ENCODE measurements around the gene MYO6.

MYO6 gene

GRCh38 chr6:75818098-75818855 is 69.2 kb downstream of the MYO6 start:
- H3K4me3 ChIP-seq (ENCODE audit: low read depth in 1 of 2, low read length in 2 of 2), result no peak overlapping the region
- H3K36me3 ChIP-seq (ENCODE audit: control insufficient read depth in 1 of 2, insufficient read depth in 2 of 2, low read length in 2 of 2), result peaks cover 4 to 13% of the 10 kb centered on the region in 2 donors
- no peak overlapping the region for H3K27ac ChIP-seq (ENCODE audit: low read depth, low read length)
- H3K4me1 ChIP-seq (ENCODE audit: control insufficient read depth in 1 of 2, insufficient read depth in 2 of 2, low read length in 2 of 2), result no peaks in the 10 kb centered on the region
- H3K27me3 ChIP-seq (ENCODE audit: control insufficient read depth in 1 of 2, insufficient read depth in 2 of 2, low read length in 2 of 2), result no peaks in the 10 kb centered on the region
- H3K9ac ChIP-seq (ENCODE audit: low read depth in 1 of 2, low read length in 2 of 2), result no peak overlapping the region
- H3K9me3 ChIP-seq (ENCODE audit: control insufficient read depth in 1 of 2, low read length in 2 of 2), result no peaks in the 10 kb centered on the region

- Histone ChIP-seq H3K27ac (ENCODE audit: low read depth, low read length) (no peak overlapping the region), H3K4me1 (ENCODE audit: control insufficient read depth in 1 of 2, insufficient read depth in 2 of 2, low read length in 2 of 2) (no peaks in the 10 kb centered on the region), H3K36me3 (ENCODE audit: control insufficient read depth in 1 of 2, insufficient read depth in 2 of 2, low read length in 2 of 2) (peaks cover 4 to 11% of the 10 kb centered on the region in 2 donors), H3K4me3 (ENCODE audit: low read depth in 1 of 2, low read length in 2 of 2) (no peak overlapping the region), H3K9me3 (ENCODE audit: control insufficient read depth in 1 of 2, low read length in 2 of 2) (no peaks in the 10 kb centered on the region), H3K27me3 (ENCODE audit: control insufficient read depth in 1 of 2, insufficient read depth in 2 of 2, low read length in 2 of 2) (no peaks in the 10 kb centered on the region), H3K9ac (ENCODE audit: low read depth in 1 of 2, low read length in 2 of 2) (no peak overlapping the region)
These were observed 70.9 kb downstream of the MYO6 start for GRCh38 chr6:75819776-75820487.

DNA sequence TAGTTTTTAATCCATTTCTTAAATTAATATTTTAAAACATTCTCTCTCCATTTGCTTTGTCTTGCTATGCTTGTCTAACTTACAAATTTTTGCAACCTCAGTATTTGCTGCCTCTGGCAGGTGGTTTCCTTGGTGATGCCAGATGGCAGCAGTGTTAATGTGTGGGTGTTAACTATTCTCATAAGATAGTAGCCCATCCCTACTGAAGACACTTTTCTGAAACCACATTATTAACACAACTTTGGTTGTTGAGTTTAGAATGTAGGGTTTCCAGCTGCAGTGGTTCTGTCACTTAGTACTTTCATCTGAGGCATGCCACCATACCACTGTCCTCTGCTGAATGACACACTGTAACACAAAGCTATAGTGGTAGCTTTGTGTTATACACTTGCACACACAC is 75.1 kb downstream of the MYO6 start:
- no peaks in the 10 kb centered on the region for H3K27me3 ChIP-seq (ENCODE audit: control insufficient read depth in 1 of 2, insufficient read depth in 2 of 2, low read length in 2 of 2)
- H3K27ac ChIP-seq (ENCODE audit: low read depth, low read length), result no peak overlapping the region
- no peaks in the 10 kb centered on the region for H3K4me1 ChIP-seq (ENCODE audit: control insufficient read depth in 1 of 2, insufficient read depth in 2 of 2, low read length in 2 of 2)
- no peak overlapping the region for H3K4me3 ChIP-seq (ENCODE audit: low read depth in 1 of 2, low read length in 2 of 2)
- no peak overlapping the region for H3K9ac ChIP-seq (ENCODE audit: low read depth in 1 of 2, low read length in 2 of 2)
- H3K36me3 ChIP-seq (ENCODE audit: control insufficient read depth in 1 of 2, insufficient read depth in 2 of 2, low read length in 2 of 2), result no peaks in the 10 kb centered on the region
- no peaks in the 10 kb centered on the region for H3K9me3 ChIP-seq (ENCODE audit: control insufficient read depth in 1 of 2, low read length in 2 of 2)

GRCh38 chr6:75827163-75827562 is 78.1 kb downstream of the MYO6 start:
- H3K9ac ChIP-seq (ENCODE audit: low read depth in 1 of 2, low read length in 2 of 2), result no peak overlapping the region
- H3K27ac ChIP-seq (ENCODE audit: low read depth, low read length), result no peak overlapping the region
- H3K4me1 ChIP-seq (ENCODE audit: control insufficient read depth in 1 of 2, insufficient read depth in 2 of 2, low read length in 2 of 2), result no peaks in the 10 kb centered on the region
- H3K27me3 ChIP-seq (ENCODE audit: control insufficient read depth in 1 of 2, insufficient read depth in 2 of 2, low read length in 2 of 2), result no peaks in the 10 kb centered on the region
- peaks cover 0 to 10% of the 10 kb centered on the region in 2 donors for H3K36me3 ChIP-seq (ENCODE audit: control insufficient read depth in 1 of 2, insufficient read depth in 2 of 2, low read length in 2 of 2)
- H3K9me3 ChIP-seq (ENCODE audit: control insufficient read depth in 1 of 2, low read length in 2 of 2), result no peaks in the 10 kb centered on the region
- no peak overlapping the region for H3K4me3 ChIP-seq (ENCODE audit: low read depth in 1 of 2, low read length in 2 of 2)

- H3K9me3 ChIP-seq (ENCODE audit: control insufficient read depth in 1 of 2, low read length in 2 of 2), result no peaks in the 10 kb centered on the region
- H3K27ac ChIP-seq (ENCODE audit: low read depth, low read length), result no peak overlapping the region
- no peak overlapping the region for H3K9ac ChIP-seq (ENCODE audit: low read depth in 1 of 2, low read length in 2 of 2)
- peaks cover 5 to 30% of the 10 kb centered on the region in 2 donors for H3K36me3 ChIP-seq (ENCODE audit: control insufficient read depth in 1 of 2, insufficient read depth in 2 of 2, low read length in 2 of 2)
- no peaks in the 10 kb centered on the region for H3K27me3 ChIP-seq (ENCODE audit: control insufficient read depth in 1 of 2, insufficient read depth in 2 of 2, low read length in 2 of 2)
- no peaks in the 10 kb centered on the region for H3K4me1 ChIP-seq (ENCODE audit: control insufficient read depth in 1 of 2, insufficient read depth in 2 of 2, low read length in 2 of 2)
- H3K4me3 ChIP-seq (ENCODE audit: low read depth in 1 of 2, low read length in 2 of 2), result no peak overlapping the region
These were observed 82.2 kb downstream of the MYO6 start for GRCh38 chr6:75830959-75831885.

- H3K9ac ChIP-seq (ENCODE audit: low read depth in 1 of 2, low read length in 2 of 2), result no peak overlapping the region
- H3K9me3 ChIP-seq (ENCODE audit: control insufficient read depth in 1 of 2, low read length in 2 of 2), result no peaks in the 10 kb centered on the region
- no peak overlapping the region for H3K27ac ChIP-seq (ENCODE audit: low read depth, low read length)
- no peaks in the 10 kb centered on the region for H3K27me3 ChIP-seq (ENCODE audit: control insufficient read depth in 1 of 2, insufficient read depth in 2 of 2, low read length in 2 of 2)
- no peak overlapping the region for H3K4me3 ChIP-seq (ENCODE audit: low read depth in 1 of 2, low read length in 2 of 2)
- no peaks in the 10 kb centered on the region for H3K4me1 ChIP-seq (ENCODE audit: control insufficient read depth in 1 of 2, insufficient read depth in 2 of 2, low read length in 2 of 2)
- peaks cover 6 to 32% of the 10 kb centered on the region in 2 donors for H3K36me3 ChIP-seq (ENCODE audit: control insufficient read depth in 1 of 2, insufficient read depth in 2 of 2, low read length in 2 of 2)
These were observed 85.4 kb downstream of the MYO6 start for GRCh38 chr6:75834447-75834846.

DNA sequence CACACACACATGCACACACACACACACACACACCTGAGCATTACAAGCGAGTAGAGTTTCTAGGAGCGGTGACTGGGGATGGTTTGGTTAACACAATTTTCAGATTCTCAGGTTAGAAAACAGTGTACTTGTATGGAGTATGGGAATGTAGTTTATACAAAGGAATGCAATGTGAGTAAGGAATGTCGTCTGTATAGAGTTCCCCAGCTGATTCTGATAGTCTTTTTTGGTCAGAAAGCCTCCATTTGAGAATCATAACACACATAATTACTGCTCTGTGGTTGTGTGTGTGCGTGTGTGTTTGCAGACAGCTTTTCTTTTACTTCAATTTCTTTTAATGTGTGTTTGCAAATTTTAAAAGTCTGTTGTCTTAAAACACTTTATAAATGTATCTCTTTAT is 93.2 kb downstream of the MYO6 start:
- Histone ChIP-seq H3K4me1 (ENCODE audit: control insufficient read depth in 1 of 2, insufficient read depth in 2 of 2, low read length in 2 of 2) (no peaks in the 10 kb centered on the region), H3K27me3 (ENCODE audit: control insufficient read depth in 1 of 2, insufficient read depth in 2 of 2, low read length in 2 of 2) (no peaks in the 10 kb centered on the region), H3K9me3 (ENCODE audit: control insufficient read depth in 1 of 2, low read length in 2 of 2) (no peaks in the 10 kb centered on the region), H3K4me3 (ENCODE audit: low read depth in 1 of 2, low read length in 2 of 2) (no peak overlapping the region), H3K36me3 (ENCODE audit: control insufficient read depth in 1 of 2, insufficient read depth in 2 of 2, low read length in 2 of 2) (peaks cover 14 to 26% of the 10 kb centered on the region in 2 donors), H3K27ac (ENCODE audit: low read depth, low read length) (no peak overlapping the region), H3K9ac (ENCODE audit: low read depth in 1 of 2, low read length in 2 of 2) (no peak overlapping the region)

DNA sequence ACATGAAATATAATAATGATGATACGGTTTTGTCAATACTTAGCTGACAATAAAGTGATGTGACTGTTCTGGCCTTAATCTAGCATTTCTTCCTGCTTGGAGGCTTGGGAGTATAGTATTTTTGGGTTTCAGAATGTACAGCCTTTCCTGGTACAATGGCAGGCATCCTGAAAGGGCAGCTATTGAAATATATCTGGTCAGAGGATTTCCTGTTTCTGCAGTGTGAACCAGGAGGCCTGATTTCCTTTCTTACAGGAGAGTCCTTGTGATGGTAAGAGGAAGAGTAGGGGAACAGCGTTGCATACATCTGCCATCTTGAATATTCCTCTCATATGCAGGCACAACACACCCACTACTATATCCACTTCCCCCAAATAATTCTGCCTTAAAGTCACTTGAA is 93.7 kb downstream of the MYO6 start:
- Histone ChIP-seq H3K4me3 (ENCODE audit: low read depth in 1 of 2, low read length in 2 of 2) (no peak overlapping the region), H3K36me3 (ENCODE audit: control insufficient read depth in 1 of 2, insufficient read depth in 2 of 2, low read length in 2 of 2) (peaks cover 14 to 26% of the 10 kb centered on the region in 2 donors), H3K9me3 (ENCODE audit: control insufficient read depth in 1 of 2, low read length in 2 of 2) (no peaks in the 10 kb centered on the region)

DNA sequence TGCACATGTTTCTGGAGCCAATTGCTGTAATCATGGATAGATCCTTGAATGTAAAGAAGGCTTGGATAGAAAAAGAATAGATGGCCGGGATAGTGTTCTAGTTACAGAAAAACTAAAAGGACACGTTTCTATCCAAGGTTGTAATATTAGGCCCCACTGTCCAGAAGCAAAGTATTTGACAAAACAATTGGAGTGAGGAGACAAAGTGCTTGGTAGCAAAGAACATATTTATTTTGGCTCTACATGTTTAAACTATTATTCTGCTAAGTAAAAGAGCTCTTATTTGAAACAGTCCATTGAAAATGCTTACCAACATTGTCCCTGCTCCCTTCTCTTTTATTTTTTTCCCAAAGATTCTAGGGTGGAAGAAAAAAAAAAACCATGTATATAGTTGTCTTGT is 94.4 kb downstream of the MYO6 start:
- H3K4me3 ChIP-seq (ENCODE audit: low read depth in 1 of 2, low read length in 2 of 2), result no peak overlapping the region
- H3K9ac ChIP-seq (ENCODE audit: low read depth in 1 of 2, low read length in 2 of 2), result no peak overlapping the region
- no peaks in the 10 kb centered on the region for H3K9me3 ChIP-seq (ENCODE audit: control insufficient read depth in 1 of 2, low read length in 2 of 2)
- H3K27me3 ChIP-seq (ENCODE audit: control insufficient read depth in 1 of 2, insufficient read depth in 2 of 2, low read length in 2 of 2), result no peaks in the 10 kb centered on the region
- peaks cover 14 to 26% of the 10 kb centered on the region in 2 donors for H3K36me3 ChIP-seq (ENCODE audit: control insufficient read depth in 1 of 2, insufficient read depth in 2 of 2, low read length in 2 of 2)
- no peak overlapping the region for H3K27ac ChIP-seq (ENCODE audit: low read depth, low read length)
- H3K4me1 ChIP-seq (ENCODE audit: control insufficient read depth in 1 of 2, insufficient read depth in 2 of 2, low read length in 2 of 2), result peaks cover 0 to 4% of the 10 kb centered on the region in 2 donors

More for the DNA sequence above, 93.7 kb downstream of the MYO6 start:
- Histone ChIP-seq H3K27ac (ENCODE audit: low read depth, low read length) (no peak overlapping the region), H3K4me1 (ENCODE audit: control insufficient read depth in 1 of 2, insufficient read depth in 2 of 2, low read length in 2 of 2) (no peaks in the 10 kb centered on the region), H3K9ac (ENCODE audit: low read depth in 1 of 2, low read length in 2 of 2) (no peak overlapping the region), H3K27me3 (ENCODE audit: control insufficient read depth in 1 of 2, insufficient read depth in 2 of 2, low read length in 2 of 2) (no peaks in the 10 kb centered on the region)

GRCh38 chr6:75848274-75848673 is 99.2 kb downstream of the MYO6 start:
- Histone ChIP-seq H3K27ac (ENCODE audit: low read depth, low read length) (no peak overlapping the region), H3K9ac (ENCODE audit: low read depth in 1 of 2, low read length in 2 of 2) (no peak overlapping the region), H3K4me1 (ENCODE audit: control insufficient read depth in 1 of 2, insufficient read depth in 2 of 2, low read length in 2 of 2) (peaks cover 0 to 25% of the 10 kb centered on the region in 2 donors), H3K4me3 (ENCODE audit: low read depth in 1 of 2, low read length in 2 of 2) (no peak overlapping the region), H3K27me3 (ENCODE audit: control insufficient read depth in 1 of 2, insufficient read depth in 2 of 2, low read length in 2 of 2) (no peaks in the 10 kb centered on the region), H3K36me3 (ENCODE audit: control insufficient read depth in 1 of 2, insufficient read depth in 2 of 2, low read length in 2 of 2) (peaks cover 1 to 6% of the 10 kb centered on the region in 2 donors), H3K9me3 (ENCODE audit: control insufficient read depth in 1 of 2, low read length in 2 of 2) (no peaks in the 10 kb centered on the region)

Data from duodenal mucosa (tissue), 2 donors.